ENCODE results near the gene HSD11B1. TPM values are rescaled to one million over a fixed set of nuclear protein-coding genes. Genes with fewer than 3 reads are reported as not detected.

The HSD11B1 gene
- total RNA-seq, 1 experiment from 2014 or later = not detected

DNA sequence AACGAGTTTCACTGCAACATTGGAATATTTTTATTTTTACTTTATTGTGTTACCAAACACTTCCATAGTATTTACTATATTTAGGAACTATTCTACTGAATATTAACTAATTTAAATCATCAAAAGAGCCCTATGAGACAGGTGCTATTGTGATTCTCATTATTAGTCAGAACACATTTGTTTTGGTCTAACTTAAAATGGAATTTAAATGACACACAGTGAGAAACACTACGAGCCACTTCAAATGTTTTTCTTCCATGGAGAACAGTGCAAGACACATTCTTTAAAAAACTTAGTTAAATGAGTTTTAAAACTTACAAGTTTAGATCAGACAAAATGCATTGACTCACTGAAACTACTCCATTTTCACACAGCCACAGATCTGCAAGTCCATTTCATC, 44.6 kb downstream of the HSD11B1 start:
- Mint-ChIP-seq H3K27ac (no peak overlapping the region), H3K4me3 (no peak overlapping the region), H3K9me3 (no peaks in the 10 kb centered on the region), H3K36me3 (no peaks in the 10 kb centered on the region), H3K4me1 (peaks cover 10% of the 10 kb centered on the region), H3K27me3 (ENCODE audit: low read depth) (peaks cover 21% of the 10 kb centered on the region)
- TF ChIP-seq JUN (CRISPR knock-in tag; IDR thresholded peaks at IDR 0.05) = no peak
- TF ChIP-seq ARID4B (CRISPR knock-in tag; IDR thresholded peaks at IDR 0.05; ENCODE audit: borderline replicate concordance) = no peak
- no peak for TF ChIP-seq ZNF232 (CRISPR knock-in tag; IDR thresholded peaks at IDR 0.05)
- no peak for TF ChIP-seq GRHL2 (CRISPR knock-in tag; IDR thresholded peaks at IDR 0.05; ENCODE audit: insufficient replicate concordance, severe bottlenecking)
- TF ChIP-seq FOXK1 (CRISPR knock-in tag; IDR thresholded peaks at IDR 0.05) = no peak
- no peak for TF ChIP-seq CREM (CRISPR knock-in tag; IDR thresholded peaks at IDR 0.05)
- TF ChIP-seq ELF4 (CRISPR knock-in tag; IDR thresholded peaks at IDR 0.05; ENCODE audit: low read depth) = no peak
- TF ChIP-seq ZNF396 (CRISPR knock-in tag; IDR thresholded peaks at IDR 0.05; ENCODE audit: borderline replicate concordance) = no peak
- no peak for TF ChIP-seq JAZF1 (CRISPR knock-in tag; IDR thresholded peaks at IDR 0.05)
- TF ChIP-seq ZNF423 (CRISPR knock-in tag; IDR thresholded peaks at IDR 0.05) = no peak
- TF ChIP-seq TEAD1 (CRISPR knock-in tag; IDR thresholded peaks at IDR 0.05) = no peak
- no peak for TF ChIP-seq NFYB (CRISPR knock-in tag; conservative IDR thresholded peaks at IDR 0.05; ENCODE audit: low read depth)
- TF ChIP-seq ETV6 (CRISPR knock-in tag; IDR thresholded peaks at IDR 0.05) = no peak
- TF ChIP-seq, protein P1, sequence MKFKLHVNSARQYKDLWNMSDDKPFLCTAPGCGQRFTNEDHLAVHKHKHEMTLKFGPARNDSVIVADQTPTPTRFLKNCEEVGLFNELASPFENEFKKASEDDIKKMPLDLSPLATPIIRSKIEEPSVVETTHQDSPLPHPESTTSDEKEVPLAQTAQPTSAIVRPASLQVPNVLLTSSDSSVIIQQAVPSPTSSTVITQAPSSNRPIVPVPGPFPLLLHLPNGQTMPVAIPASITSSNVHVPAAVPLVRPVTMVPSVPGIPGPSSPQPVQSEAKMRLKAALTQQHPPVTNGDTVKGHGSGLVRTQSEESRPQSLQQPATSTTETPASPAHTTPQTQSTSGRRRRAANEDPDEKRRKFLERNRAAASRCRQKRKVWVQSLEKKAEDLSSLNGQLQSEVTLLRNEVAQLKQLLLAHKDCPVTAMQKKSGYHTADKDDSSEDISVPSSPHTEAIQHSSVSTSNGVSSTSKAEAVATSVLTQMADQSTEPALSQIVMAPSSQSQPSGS (CRISPR knock-in tag; IDR thresholded peaks at IDR 0.05; ENCODE audit: borderline replicate concordance, low read depth) = no peak
- TF ChIP-seq, protein P2, sequence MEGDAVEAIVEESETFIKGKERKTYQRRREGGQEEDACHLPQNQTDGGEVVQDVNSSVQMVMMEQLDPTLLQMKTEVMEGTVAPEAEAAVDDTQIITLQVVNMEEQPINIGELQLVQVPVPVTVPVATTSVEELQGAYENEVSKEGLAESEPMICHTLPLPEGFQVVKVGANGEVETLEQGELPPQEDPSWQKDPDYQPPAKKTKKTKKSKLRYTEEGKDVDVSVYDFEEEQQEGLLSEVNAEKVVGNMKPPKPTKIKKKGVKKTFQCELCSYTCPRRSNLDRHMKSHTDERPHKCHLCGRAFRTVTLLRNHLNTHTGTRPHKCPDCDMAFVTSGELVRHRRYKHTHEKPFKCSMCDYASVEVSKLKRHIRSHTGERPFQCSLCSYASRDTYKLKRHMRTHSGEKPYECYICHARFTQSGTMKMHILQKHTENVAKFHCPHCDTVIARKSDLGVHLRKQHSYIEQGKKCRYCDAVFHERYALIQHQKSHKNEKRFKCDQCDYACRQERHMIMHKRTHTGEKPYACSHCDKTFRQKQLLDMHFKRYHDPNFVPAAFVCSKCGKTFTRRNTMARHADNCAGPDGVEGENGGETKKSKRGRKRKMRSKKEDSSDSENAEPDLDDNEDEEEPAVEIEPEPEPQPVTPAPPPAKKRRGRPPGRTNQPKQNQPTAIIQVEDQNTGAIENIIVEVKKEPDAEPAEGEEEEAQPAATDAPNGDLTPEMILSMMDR (IDR thresholded peaks at IDR 0.05) = no peak
- TF ChIP-seq, protein P3, sequence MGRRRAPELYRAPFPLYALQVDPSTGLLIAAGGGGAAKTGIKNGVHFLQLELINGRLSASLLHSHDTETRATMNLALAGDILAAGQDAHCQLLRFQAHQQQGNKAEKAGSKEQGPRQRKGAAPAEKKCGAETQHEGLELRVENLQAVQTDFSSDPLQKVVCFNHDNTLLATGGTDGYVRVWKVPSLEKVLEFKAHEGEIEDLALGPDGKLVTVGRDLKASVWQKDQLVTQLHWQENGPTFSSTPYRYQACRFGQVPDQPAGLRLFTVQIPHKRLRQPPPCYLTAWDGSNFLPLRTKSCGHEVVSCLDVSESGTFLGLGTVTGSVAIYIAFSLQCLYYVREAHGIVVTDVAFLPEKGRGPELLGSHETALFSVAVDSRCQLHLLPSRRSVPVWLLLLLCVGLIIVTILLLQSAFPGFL (CRISPR knock-in tag; IDR thresholded peaks at IDR 0.05; ENCODE audit: borderline replicate concordance) = no peak
- ChIA-PET POLR2A (no interaction called here), CTCF (interaction anchor here (1.0 to 2.1 kb wide), 13 partner anchors 8 to 597 kb away, joined by 3 to 15 read pairs (median 7); partner anchors contain the start of genes G0S2 and IRF6)
- no peak for DNase-seq (ENCODE audit: low spot score)
- no peak for ATAC-seq

GRCh38 chr1:209749670-209750323, 45.2 kb downstream of the HSD11B1 start:
- CTCF ChIA-PET = interaction anchor here (1.8 kb wide), 1 partner anchor 119 kb away, joined by 12 read pairs; no protein-coding TSS in a partner anchor
- POLR2A ChIA-PET = no interaction called here
- Mint-ChIP-seq H3K36me3 (no peaks in the 10 kb centered on the region), H3K4me3 (no peak overlapping the region), H3K9me3 (no peaks in the 10 kb centered on the region), H3K27me3 (ENCODE audit: low read depth) (peaks cover 21% of the 10 kb centered on the region), H3K27ac (no peak overlapping the region), H3K4me1 (peaks cover 10% of the 10 kb centered on the region)
- ATAC-seq (no peak), DNase-seq (ENCODE audit: low spot score) (no peak)
- TF ChIP-seq, protein P4, sequence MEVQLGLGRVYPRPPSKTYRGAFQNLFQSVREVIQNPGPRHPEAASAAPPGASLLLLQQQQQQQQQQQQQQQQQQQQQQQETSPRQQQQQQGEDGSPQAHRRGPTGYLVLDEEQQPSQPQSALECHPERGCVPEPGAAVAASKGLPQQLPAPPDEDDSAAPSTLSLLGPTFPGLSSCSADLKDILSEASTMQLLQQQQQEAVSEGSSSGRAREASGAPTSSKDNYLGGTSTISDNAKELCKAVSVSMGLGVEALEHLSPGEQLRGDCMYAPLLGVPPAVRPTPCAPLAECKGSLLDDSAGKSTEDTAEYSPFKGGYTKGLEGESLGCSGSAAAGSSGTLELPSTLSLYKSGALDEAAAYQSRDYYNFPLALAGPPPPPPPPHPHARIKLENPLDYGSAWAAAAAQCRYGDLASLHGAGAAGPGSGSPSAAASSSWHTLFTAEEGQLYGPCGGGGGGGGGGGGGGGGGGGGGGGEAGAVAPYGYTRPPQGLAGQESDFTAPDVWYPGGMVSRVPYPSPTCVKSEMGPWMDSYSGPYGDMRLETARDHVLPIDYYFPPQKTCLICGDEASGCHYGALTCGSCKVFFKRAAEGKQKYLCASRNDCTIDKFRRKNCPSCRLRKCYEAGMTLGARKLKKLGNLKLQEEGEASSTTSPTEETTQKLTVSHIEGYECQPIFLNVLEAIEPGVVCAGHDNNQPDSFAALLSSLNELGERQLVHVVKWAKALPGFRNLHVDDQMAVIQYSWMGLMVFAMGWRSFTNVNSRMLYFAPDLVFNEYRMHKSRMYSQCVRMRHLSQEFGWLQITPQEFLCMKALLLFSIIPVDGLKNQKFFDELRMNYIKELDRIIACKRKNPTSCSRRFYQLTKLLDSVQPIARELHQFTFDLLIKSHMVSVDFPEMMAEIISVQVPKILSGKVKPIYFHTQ (CRISPR knock-in tag; IDR thresholded peaks at IDR 0.05) = no peak
- TF ChIP-seq ATF1 (CRISPR knock-in tag; IDR thresholded peaks at IDR 0.05) = no peak
- no peak for TF ChIP-seq TP53 (CRISPR knock-in tag; IDR thresholded peaks at IDR 0.05)
- TF ChIP-seq NFE2L1 (CRISPR knock-in tag; IDR thresholded peaks at IDR 0.05) = no peak
- no peak for TF ChIP-seq NFYB (CRISPR knock-in tag; conservative IDR thresholded peaks at IDR 0.05; ENCODE audit: low read depth)
- no peak for TF ChIP-seq USF1 (CRISPR knock-in tag; IDR thresholded peaks at IDR 0.05)
- TF ChIP-seq CBFB (CRISPR knock-in tag; IDR thresholded peaks at IDR 0.05; ENCODE audit: low read depth) = no peak
- TF ChIP-seq TEAD1 (CRISPR knock-in tag; IDR thresholded peaks at IDR 0.05) = no peak
- no peak for TF ChIP-seq ZNF423 (CRISPR knock-in tag; IDR thresholded peaks at IDR 0.05)
- TF ChIP-seq SOX15 (CRISPR knock-in tag; IDR thresholded peaks at IDR 0.05) = no peak
